K562 (cell line): ENCODE data around the gene PKD2. TPM values are rescaled to one million over a fixed set of nuclear protein-coding genes. Genes with fewer than 3 reads are reported as not detected.

Experiments
- ATAC-seq: fragments of 200-7000 bp; cut with Tn5 transposase; 3 replicates; pipeline ENCODE4 v1.9.1; 2020; ENCODE audit warnings: moderate library complexity
- BruUV-seq: library from RNA; stranded (reverse); fragments of 400-500 nt; replicated peaks from 2 replicates; lab custom pipeline; 2021; lab: Mats Ljungman, UMichigan
- CTCF ChIA-PET: fragments of 300-600 bp; formaldehyde crosslinking; extraction: SDS; loops from one replicate; lab custom pipeline; 2021; ENCODE audit warnings: low intra/inter-chr PET ratio; lab: Yijun Ruan, JAX
- POLR2A ChIA-PET: fragments of 300-600, 350-650 bp; sonication (Branson Sonifier 250); formaldehyde crosslinking; extraction: SDS; loops from one replicate; lab custom pipeline; 2021; ENCODE audit warnings: antibody characterized with exemption, inconsistent platforms; lab: Yijun Ruan, JAX
- DNase-seq, 4 experiments: peaks; one replicate each; pipeline versions ENCODE4 v3.0.0 to v3.0.0-alpha.2; 2011 to 2018; ENCODE audit warnings: low spot score in 3 of 4, mixed read lengths in 3 of 4; ENCODE audit errors: extremely low read depth in 1 of 4
- FAIRE-seq: peaks from 2 replicates; lab custom pipeline; 2011; peaks lifted over from hg19 to GRCh38; lab: Jason Lieb, UNC
- H2AFZ ChIP-seq: 2 replicates; pipeline ENCODE4 v1.6.0; 2011; ENCODE audit warnings: low read depth, low read length, control low read depth, inconsistent platforms
- H3K27ac ChIP-seq: fragments of 200-600 bp; 3 replicates; pipeline ENCODE4 v1.8.0; 2011; ENCODE audit warnings: low read depth, mild to moderate bottlenecking, control low read depth, inconsistent platforms, low read length, moderate library complexity, mixed read lengths; ENCODE audit errors: extremely low read depth
- H3K27me3 ChIP-seq, 2 experiments: fragments of 300-600 bp in 1 of 2; 2 replicates in 1 of 2; 3 replicates in 1 of 2; pipeline versions ENCODE4 v1.6.0 to v1.8.0; 2011; ENCODE audit warnings: inconsistent platforms in 2 of 2, low read length in 2 of 2, mild to moderate bottlenecking in 1 of 2, mixed read lengths in 1 of 2, moderate library complexity in 1 of 2; ENCODE audit not compliant: control insufficient read depth in 2 of 2, insufficient read depth in 2 of 2
- H3K36me3 ChIP-seq: fragments of 300-600 bp; 3 replicates; pipeline ENCODE4 v1.8.0; 2011; ENCODE audit warnings: mild to moderate bottlenecking, low read length, inconsistent platforms; ENCODE audit not compliant: control insufficient read depth, insufficient read depth
- H3K4me1 ChIP-seq, 2 experiments: fragments of 200-600 bp in 1 of 2; replicated peaks in 1 of 2; 2 replicates in 1 of 2; 3 replicates in 1 of 2; pipeline versions ENCODE4 v1.5.1 to v1.8.0; 2011; ENCODE audit warnings: inconsistent platforms in 2 of 2, low read length in 2 of 2, mild to moderate bottlenecking in 1 of 2, mixed read lengths in 1 of 2, moderate library complexity in 1 of 2; ENCODE audit not compliant: control insufficient read depth in 2 of 2, insufficient read depth in 2 of 2
- H3K4me2 ChIP-seq: 2 replicates; pipeline ENCODE4 v1.6.1; 2011; ENCODE audit warnings: low read length, control low read depth, inconsistent platforms, mixed read lengths; ENCODE audit not compliant: insufficient read depth
- H3K4me3 ChIP-seq: fragments of 200-600 bp; sonication (generic), shearing (Covaris generic); 2 replicates; pipeline ENCODE4 v1.5.1; 2016; ENCODE audit warnings: control low read depth, inconsistent platforms
- H3K79me2 ChIP-seq: fragments of 200-600 bp; 3 replicates; pipeline ENCODE4 v1.8.0; 2011; ENCODE audit warnings: low read length, inconsistent platforms; ENCODE audit not compliant: control insufficient read depth, insufficient read depth
- H3K9ac ChIP-seq, 2 experiments: 2 replicates each; pipeline versions ENCODE4 v1.6.0 to v1.6.1; 2011; ENCODE audit warnings: low read depth in 2 of 2, low read length in 2 of 2, control low read depth in 1 of 2, inconsistent platforms in 1 of 2, mild to moderate bottlenecking in 1 of 2, mixed read lengths in 1 of 2; ENCODE audit not compliant: insufficient read depth in 1 of 2
- H3K9me1 ChIP-seq: one replicate; pipeline ENCODE4 v1.6.0; 2011; ENCODE audit warnings: inconsistent platforms, mild to moderate bottlenecking, low read length, moderate library complexity; ENCODE audit not compliant: control insufficient read depth, insufficient read depth
- H3K9me3 ChIP-seq: replicated peaks from 2 replicates; pipeline ENCODE4 v1.5.1; 2011; ENCODE audit warnings: low read depth, low read length, inconsistent platforms; ENCODE audit not compliant: control insufficient read depth, insufficient read depth
- H4K20me1 ChIP-seq: replicated peaks from 2 replicates; pipeline ENCODE4 v1.6.1; 2011; ENCODE audit warnings: low read length, inconsistent platforms, mixed read lengths; ENCODE audit not compliant: control insufficient read depth, insufficient read depth
- E2F3 ChIP-seq: fragments of 250-450 bp; sonication (Bioruptor Pico); IDR thresholded peaks from 2 replicates; pipeline ENCODE4 v1.4.0; 2020; ENCODE audit warnings: mild to moderate bottlenecking
- HMGXB4 ChIP-seq: sonication (generic); formaldehyde crosslinking; IDR thresholded peaks from 2 replicates; pipeline ENCODE4 v1.8.1; 2023; ENCODE audit warnings: mild to moderate bottlenecking, missing genetic modification reagents
- KAT8 ChIP-seq: fragments of 450-650 bp; IDR thresholded peaks from 2 replicates; pipeline ENCODE4 v1.6.1; 2016; ENCODE audit warnings: low read depth, mild to moderate bottlenecking
- MYC ChIP-seq, 2 experiments: fragments of 250-450 bp in 1 of 2; sonication (Bioruptor Pico) in 1 of 2; IDR thresholded peaks; 2 replicates each; pipeline versions ENCODE4 v1.5.1 to v1.6.1; 2012 to 2021; ENCODE audit warnings: low read depth in 2 of 2, borderline replicate concordance in 1 of 2, improper control_type of control experiment in 1 of 2, low read length in 1 of 2, mild to moderate bottlenecking in 1 of 2, moderate library complexity in 1 of 2
- PRMT5 ChIP-seq: sonication (generic); formaldehyde crosslinking; IDR thresholded peaks from 2 replicates; pipeline ENCODE4 v1.5.0; 2020; ENCODE audit warnings: missing genetic modification reagents
- RAD21 ChIP-seq, 2 experiments: fragments of 250-450 bp in 1 of 2; fragments of 450-650 bp in 1 of 2; sonication (Bioruptor Pico) in 1 of 2; formaldehyde crosslinking in 1 of 2; IDR thresholded peaks in 1 of 2; conservative IDR thresholded peaks in 1 of 2; 2 replicates each; pipeline versions ENCODE4 v1.4.0 to v1.8.0; 2020 to 2022; ENCODE audit warnings: mild to moderate bottlenecking in 2 of 2, moderate library complexity in 1 of 2
- SAFB ChIP-seq: fragments of 200-400 bp; formaldehyde crosslinking; IDR thresholded peaks from 2 replicates; pipeline ENCODE4 v1.6.1; 2017; ENCODE audit warnings: low read depth, low read length, borderline replicate concordance
- SMARCE1 ChIP-seq: fragments of 450-650 bp; IDR thresholded peaks from 2 replicates; pipeline ENCODE4 v1.7.1; 2016; ENCODE audit warnings: mild to moderate bottlenecking
- THRAP3 ChIP-seq: fragments of 450-650 bp; IDR thresholded peaks from 2 replicates; pipeline ENCODE4 v1.6.1; 2016; ENCODE audit warnings: mild to moderate bottlenecking, inconsistent platforms, borderline replicate concordance
- ZKSCAN3 ChIP-seq: fragments of 250-450 bp; sonication (Bioruptor Pico); IDR thresholded peaks from 2 replicates; pipeline ENCODE4 v1.4.0; 2020
- ZNF436 ChIP-seq: fragments of 250-450, 450-650 bp; sonication (Bioruptor Pico); formaldehyde crosslinking; IDR thresholded peaks from 2 replicates; pipeline ENCODE4 v1.7.0; 2020; ENCODE audit warnings: mild to moderate bottlenecking
- ZNF57 ChIP-seq: fragments of 450-650 bp; formaldehyde crosslinking; IDR thresholded peaks from 2 replicates; pipeline ENCODE4 v1.4.0; 2020; ENCODE audit warnings: mild to moderate bottlenecking, moderate library complexity
- ZNF75A ChIP-seq: fragments of 450-650 bp; formaldehyde crosslinking; IDR thresholded peaks from 2 replicates; pipeline ENCODE4 v1.4.0; 2020; ENCODE audit warnings: mild to moderate bottlenecking
- WGBS: fragments of 100-300 bp; shearing (Covaris generic); methylation state at CpG from one replicate; pipeline ENCODE4 v1.1.6; 2016; ENCODE audit warnings: low coverage, mixed read lengths; ENCODE audit not compliant: insufficient coverage; ENCODE audit errors: missing lambda C conversion rate; 5-methylcytosine and 5-hydroxymethylcytosine counted together
- in situ Hi-C: fragments of 300-500 bp; cut with MboI; formaldehyde crosslinking; loops from 4 replicates; pipeline ENCODE4 v1.15.0; 2018; ENCODE audit warnings: inconsistent platforms, mixed read lengths
- intact Hi-C: fragments of 100-400 bp; cut with micrococcal nuclease; formaldehyde crosslinking; loops from 2 replicates; pipeline ENCODE4 v1.14.2; 2022
- polyA plus RNA-seq, 8 experiments: library from polyadenylated mRNA; depleted of rRNA in 4 of 8; stranded (reverse) in 5 of 8; unstranded in 3 of 8; fragments of >200 nt; fragmentation: Nextera tagmentation in 2 of 8; fragmentation: Illumina TruSeq in 1 of 8; extraction: Ambion mirVana in 2 of 8; extraction: Trizol in 1 of 8; gene quantifications; 2 replicates each; pipeline versions ENCODE4 v1.2.1 to v1.2.3, GENCODE V29; 2011 to 2014; ENCODE audit warnings: inconsistent platforms in 1 of 8, missing spikeins in 1 of 8
- total RNA-seq, 7 experiments: library from RNA; depleted of rRNA in 6 of 7; stranded (reverse); fragments of >200 nt in 6 of 7; fragmentation: Illumina TruSeq in 2 of 7; extraction: Trizol in 2 of 7; gene quantifications; 2 replicates each; pipeline versions ENCODE4 v1.2.1 to v1.2.3, GENCODE V29; 2011 to 2021; ENCODE audit warnings: low replicate concordance in 1 of 7

Gene PKD2
- total and polyA plus RNA-seq, 9 of the 15 experiments (the other 6 are each of a cell fraction or from before 2014, with no cell fraction given), result 0.11 to 1.2 (median 0.47) TPM

GRCh38 chr4:88091378-88091777, 83.9 kb downstream of the PKD2 start (continued):
- TF ChIP-seq HMGXB4 (no peak), THRAP3 (no peak), ZNF436 (no peak), SAFB (no peak), RAD21 (CRISPR knock-in tag; conservative IDR thresholded peaks at IDR 0.05 in 1 of 2, IDR thresholded peaks at IDR 0.05 in 1 of 2) (no peak)

GRCh38 chr4:88093874-88094273, 86.4 kb downstream of the PKD2 start:
- H2AFZ ChIP-seq, result no peak overlapping the region
- H3K79me2 ChIP-seq, result no peaks in the 10 kb centered on the region
- TF ChIP-seq PRMT5 (CRISPR knock-in tag) (no peak), E2F3 (CRISPR knock-in tag) (no peak), SMARCE1 (no peak), ZNF75A (no peak), ZKSCAN3 (CRISPR knock-in tag) (no peak), MYC (IDR thresholded peaks at IDR 0.05; ENCODE audit: low read depth, low read length) (no peak), MYC (CRISPR knock-in tag; IDR thresholded peaks at IDR 0.05; ENCODE audit: borderline replicate concordance, low read depth) (no peak), KAT8 (no peak), ZNF57 (CRISPR knock-in tag) (no peak)
- DNase-seq, result no peak
- no peaks in the 10 kb centered on the region for H3K36me3 ChIP-seq
- H3K9me1 ChIP-seq, result no peaks in the 10 kb centered on the region
- CTCF ChIA-PET, result no interaction called here
- 0% methylated on average over 5 of the region's 5 CpGs for WGBS
- intact Hi-C loops, result no loop called here
- H3K27me3 ChIP-seq, result no peaks in the 10 kb centered on the region; a peak in 1 of 5 replicates
- H3K4me3 ChIP-seq, result no peak overlapping the region
- no peaks in the 10 kb centered on the region for H4K20me1 ChIP-seq
- no peak for ATAC-seq
- BruUV-seq, result no TSS peak
- no peaks in the 10 kb centered on the region for H3K9me3 ChIP-seq
- H3K27ac ChIP-seq, result no peak overlapping the region
- no peak overlapping the region for H3K4me2 ChIP-seq
- no peaks in the 10 kb centered on the region for H3K4me1 ChIP-seq
- H3K9ac ChIP-seq, result no peak overlapping the region
- POLR2A ChIA-PET, result no interaction called here
- no peak for FAIRE-seq
- in situ Hi-C loops, result no loop called here
